NCI-H128 (cell line): Measurements from ENCODE around the gene XPNPEP1.
"Not testable (repeated sequence)": the region's sequence is repeated elsewhere in the genome, so short reads cannot be mapped to it uniquely, and the experiment has no call there.

Experiments
- DNase-seq: peaks from one replicate; lab custom pipeline; 2025; ENCODE audit not compliant: unreplicated experiment; lab: John Stamatoyannopoulos, UW

XPNPEP1 gene

GRCh38 chr10:109924967-109925620 lies 1.8 kb upstream of the XPNPEP1 start:
- no peak for DNase-seq

DNA sequence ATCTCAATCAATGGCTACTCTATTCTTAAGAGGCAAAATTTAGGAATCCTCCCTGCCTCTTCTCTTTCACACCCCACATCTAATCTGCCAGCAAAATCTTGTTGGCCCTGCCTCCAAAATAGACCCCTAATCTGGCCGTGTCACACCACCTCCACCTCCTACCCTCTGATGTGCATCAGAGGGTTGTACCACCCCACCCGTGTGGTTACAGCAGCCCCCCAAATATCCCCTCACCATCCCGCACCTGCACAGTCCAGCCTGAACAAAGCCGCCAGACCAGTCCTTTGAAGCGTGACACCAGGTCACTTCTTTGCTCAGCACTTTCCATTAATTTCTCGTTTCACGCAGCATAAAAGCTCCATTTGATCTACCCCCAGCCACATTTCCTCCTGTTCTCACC lies 776 bp upstream of the XPNPEP1 start:
- no peak for DNase-seq

DNA sequence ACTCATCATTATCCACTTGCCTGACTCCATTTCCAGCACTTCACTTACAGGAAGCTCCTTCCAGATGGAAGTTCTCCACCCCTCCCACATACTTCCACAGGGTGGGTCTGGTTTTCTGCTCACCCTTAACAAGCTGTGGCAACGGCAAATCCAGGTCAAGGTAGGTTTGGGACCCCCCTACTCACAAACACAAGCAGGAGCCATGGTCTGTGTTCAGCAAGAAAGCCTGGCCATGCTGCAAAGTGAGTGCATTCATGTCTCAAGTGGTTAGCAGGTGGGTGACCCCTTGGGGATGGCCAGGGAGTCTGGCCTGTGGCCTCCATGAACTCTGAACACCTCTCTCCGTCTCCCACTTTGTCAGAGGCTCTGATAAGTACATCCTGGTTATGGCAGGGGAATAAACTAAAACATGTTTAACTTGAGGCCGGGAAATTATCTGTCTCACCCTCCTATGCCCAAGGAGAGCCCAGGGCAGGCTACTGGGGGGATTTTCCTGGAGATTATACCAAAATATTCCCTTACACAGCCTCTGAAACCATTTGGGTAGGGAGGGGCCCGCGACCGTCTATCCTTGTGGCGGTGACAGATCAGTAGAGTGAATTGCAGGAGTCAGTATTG lies 844 bp downstream of the XPNPEP1 start:
- no peak for DNase-seq

DNA sequence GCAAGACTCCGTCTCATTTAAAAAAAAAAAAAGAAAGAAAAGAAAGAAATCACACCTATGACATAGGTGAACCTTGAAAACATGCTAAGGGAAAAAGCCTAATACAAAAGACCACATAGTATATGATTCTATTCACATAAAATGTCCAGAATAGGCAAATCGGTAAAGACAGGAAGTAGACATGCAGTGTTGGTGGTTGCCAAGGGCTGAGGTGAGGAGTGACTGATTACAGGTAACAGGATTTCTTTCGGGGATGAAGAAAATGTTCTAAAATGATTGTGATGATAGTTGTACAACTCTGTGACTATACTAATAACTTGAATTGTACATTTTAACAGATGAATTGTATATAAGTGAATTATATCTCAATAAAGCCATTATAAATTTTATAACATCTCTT lies 3.3 kb downstream of the XPNPEP1 start:
- no peak for DNase-seq

DNA sequence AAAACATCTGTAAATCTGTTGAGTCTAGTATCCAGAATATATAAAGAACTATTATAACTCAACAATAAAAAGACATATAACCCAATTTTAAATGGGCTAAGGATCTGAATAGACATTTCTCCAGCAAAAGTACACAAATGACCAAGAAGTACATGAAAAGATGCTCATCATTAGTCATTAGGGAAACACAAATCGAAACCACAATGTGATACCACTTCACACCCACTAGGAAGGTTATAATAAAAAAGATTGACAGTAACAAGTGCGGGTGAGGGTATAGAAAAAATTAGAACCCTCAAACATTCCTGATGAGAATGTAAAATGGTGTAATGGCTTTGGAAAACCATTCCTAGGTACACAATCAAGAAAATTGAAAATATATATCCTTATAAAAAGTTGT lies 4.1 kb downstream of the XPNPEP1 start:
- DNase-seq = no peak

- not testable (repeated sequence) for DNase-seq
These were observed 4.6 kb downstream of the XPNPEP1 start for GRCh38 chr10:109918707-109919106.

- no peak for DNase-seq
These were observed 7.7 kb downstream of the XPNPEP1 start for GRCh38 chr10:109915566-109915965.

DNA sequence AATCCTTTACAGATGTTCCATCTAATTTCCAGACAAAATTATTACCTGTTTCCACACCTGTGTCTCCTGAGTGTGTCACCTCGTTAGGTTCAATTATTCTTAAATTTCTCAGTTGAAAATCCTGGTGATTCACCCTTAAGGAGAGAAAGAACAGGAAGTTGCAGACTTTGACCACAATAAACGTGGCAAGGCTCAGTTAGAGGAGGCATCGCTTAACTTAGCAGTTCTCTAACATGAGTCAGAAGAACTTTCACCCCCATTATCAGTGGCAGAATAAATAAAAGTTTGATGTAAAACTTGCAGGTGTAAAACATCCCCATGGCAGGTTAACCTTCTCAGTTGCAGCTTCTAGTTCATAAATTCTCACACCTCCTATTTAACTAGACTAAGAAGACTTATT lies 8.3 kb downstream of the XPNPEP1 start:
- DNase-seq = no peak

GRCh38 chr10:109913306-109913892 lies 9.9 kb downstream of the XPNPEP1 start:
- no peak for DNase-seq

DNA sequence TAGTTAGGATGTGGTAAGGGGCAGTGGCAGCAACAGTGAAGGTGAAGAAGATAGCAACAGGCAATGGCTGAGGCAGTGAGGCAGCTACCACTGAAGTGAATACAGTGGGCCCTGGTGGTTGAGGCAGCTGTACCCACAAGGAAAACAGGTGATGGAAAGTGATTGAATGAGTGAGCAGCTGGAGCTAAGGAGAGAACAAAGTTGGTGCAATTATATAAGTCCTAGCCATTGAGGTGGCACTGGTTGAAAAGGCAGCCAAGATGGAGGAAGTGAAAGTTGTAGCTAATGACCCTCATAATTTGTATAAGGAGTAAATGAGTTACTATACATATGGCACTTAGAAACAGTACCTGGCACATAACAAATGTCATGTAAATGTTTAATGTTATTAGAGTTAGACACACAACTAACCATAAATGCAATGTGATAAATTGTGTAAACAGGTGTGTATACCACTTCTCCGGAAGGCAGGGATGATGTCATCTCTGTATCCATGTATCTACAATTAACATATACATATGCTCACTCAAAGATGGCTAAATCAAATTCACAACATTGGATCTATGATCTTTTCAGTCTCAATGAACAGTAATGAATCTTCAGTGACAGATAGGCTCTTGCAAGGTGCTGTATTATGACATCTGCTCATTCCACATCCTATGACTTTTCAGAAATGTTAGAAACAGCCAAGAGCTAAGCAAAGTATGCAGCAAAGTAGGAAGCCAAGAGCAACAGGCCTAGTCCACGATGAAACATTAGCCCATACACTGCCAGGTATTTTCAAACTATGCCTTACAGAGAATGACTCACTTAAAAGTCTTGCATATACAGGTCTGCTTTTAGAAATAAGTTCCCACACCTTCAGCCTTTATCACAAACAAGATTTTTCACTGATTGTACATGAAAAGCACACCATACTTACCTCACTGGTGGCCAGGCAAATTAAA lies 10.7 kb downstream of the XPNPEP1 start:
- DNase-seq = no peak

- no peak for DNase-seq
These were observed 11.4 kb downstream of the XPNPEP1 start for GRCh38 chr10:109911903-109912302.

DNA sequence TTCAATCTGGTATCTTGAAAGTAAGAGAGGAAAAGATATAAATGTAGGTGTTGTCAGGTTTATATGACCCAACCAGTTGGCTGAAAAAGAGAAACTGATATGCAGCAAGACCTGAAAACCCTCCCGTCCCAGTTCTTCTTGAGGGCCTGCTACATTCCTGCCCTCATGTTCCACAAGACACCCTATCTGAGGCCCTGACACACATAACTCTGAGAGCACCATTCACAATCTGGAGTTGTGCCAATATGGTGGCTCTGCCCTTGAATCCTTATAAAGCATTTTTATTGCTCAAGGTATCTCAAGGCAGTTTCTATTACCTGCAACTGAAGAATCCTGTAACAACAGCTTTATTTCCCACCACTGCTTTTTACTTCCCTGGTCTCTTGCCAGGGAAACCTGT lies 17.0 kb downstream of the XPNPEP1 start:
- DNase-seq = no peak

DNA sequence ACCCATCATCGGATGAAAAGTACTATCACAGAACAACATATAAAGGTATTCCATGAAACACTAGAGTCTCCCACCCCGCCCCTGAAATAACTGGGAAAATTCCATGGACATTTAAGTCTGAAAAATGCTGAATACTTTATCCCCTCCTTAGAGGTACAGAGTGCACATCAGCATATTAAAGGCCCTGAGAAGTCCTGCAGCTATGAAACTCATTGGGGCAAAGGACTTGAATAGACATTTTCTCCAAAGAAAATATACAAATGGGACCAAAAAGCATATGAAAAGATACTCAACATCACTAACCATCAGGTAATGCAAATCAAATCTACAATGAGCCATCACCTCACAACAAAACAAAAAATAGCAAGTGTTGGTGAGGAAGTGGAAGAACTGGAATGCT lies 18.9 kb downstream of the XPNPEP1 start:
- no peak for DNase-seq

DNA sequence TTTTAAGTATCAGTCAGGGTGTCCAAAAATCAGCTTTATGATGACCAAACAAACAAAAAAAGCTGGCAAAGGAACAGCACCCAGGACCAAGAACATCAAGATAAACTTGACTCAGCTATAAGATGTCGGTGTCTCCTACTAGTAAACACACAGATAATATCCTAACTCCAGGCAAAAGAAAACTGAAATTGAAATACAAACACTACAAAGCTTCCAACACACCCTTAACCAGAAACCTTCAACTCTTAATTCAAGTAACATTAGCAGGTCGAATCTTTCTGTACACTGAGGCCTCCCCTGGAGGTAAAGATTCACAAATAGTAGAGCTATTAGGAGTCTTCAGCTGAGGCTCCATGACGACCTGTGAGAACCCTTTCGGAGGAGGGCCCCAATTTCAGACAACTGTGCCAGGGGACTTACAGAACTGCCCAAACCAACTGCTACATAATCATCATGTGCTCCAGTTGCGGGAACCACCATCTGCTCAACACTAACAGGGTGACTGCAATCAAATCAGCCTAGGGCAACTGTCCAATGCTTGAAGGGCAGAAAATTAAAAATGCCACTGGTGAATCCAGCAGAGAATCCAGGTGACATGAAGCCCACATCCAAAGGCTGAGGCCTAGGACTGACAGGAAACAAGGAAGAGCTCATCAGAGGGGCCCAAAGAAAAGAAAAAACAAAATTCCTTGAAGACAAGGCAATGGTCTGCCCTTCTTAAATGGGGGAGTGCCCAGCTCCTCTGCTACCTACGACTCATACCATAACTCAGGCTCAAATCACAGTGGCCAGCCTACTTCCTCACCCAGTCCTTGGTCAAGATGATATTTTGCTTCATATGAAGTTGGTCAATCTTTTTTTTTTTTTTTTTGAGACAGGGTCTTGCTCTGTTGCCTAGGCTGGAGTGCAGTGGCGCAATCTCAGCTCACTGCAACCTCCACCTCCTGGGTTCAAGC lies 20.0 kb downstream of the XPNPEP1 start:
- DNase-seq = no peak

GRCh38 chr10:109899356-109900331 lies 23.7 kb downstream of the XPNPEP1 start:
- DNase-seq = no peak

DNA sequence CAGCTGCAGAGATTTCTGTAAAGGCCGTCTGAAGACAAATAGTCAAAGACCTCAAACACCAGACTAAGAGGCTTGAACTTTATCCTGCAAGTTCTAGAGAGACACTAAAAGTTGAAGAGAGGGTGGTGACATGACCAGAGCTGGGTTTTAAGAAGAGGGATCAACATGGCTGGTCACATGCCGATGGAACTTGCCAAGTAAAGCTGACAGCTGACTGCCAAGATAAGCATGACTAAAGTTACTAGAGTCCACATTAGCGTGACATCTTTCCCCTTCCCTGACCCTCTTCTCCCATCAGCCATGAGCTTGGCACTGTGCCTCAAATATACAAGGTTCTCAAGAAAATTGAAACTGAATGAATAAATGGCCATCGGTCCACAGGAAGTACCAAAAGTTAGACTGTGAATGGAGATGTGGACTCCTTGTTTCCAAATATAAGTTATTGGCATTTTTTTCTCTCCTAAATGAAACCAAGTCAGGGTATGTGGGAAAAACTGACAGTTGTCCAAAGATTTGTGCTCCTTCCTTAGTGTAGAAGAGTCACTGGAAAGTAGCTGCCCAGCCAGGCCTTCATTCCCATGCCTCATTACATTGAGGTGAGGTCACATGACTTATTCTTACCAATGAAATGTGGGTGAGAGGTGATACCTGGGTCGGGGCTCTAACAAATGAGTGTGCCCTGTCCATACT lies 24.5 kb downstream of the XPNPEP1 start:
- no peak for DNase-seq

GRCh38 chr10:109898007-109898406 lies 25.3 kb downstream of the XPNPEP1 start:
- no peak for DNase-seq

GRCh38 chr10:109895848-109896247 lies 27.5 kb downstream of the XPNPEP1 start:
- no peak for DNase-seq
